ENCODE measurements around the gene GPR137C.

DNA sequence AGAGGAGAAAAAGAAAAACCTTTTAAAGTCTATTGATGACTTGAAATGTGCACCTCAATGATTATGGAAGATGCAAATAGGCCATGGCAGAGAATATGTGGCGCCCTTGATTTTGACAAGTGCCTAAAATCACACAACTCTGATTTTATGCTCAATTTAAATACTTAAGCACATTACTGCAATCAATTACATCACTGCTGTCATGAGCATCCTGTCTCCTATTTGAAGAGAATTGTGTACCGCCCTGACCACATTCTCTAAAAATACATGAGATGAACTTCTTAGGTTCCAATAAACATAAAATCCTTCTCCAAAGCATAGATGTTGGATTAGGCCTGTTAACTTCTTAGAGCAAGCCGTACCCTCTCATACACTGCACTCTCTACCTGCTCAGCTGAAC is 2.0 kb upstream of the GPR137C start:
- TF ChIP-seq CTCF (IDR thresholded peaks at IDR 0.05; ENCODE audit: poor library complexity, severe bottlenecking): no peak
- no peak for TF ChIP-seq POLR2AphosphoS5 (IDR thresholded peaks at IDR 0.05)
- no peak for TF ChIP-seq TAF1 (IDR thresholded peaks at IDR 0.05; ENCODE audit: low read depth)
- TF ChIP-seq EZH2 (IDR thresholded peaks at IDR 0.05; ENCODE audit: borderline replicate concordance, insufficient read depth, low read length, poor library complexity, severe bottlenecking): no peak
- no peak for TF ChIP-seq EP300 (conservative IDR thresholded peaks at IDR 0.05; ENCODE audit: poor library complexity, severe bottlenecking)
- TF ChIP-seq RAD21 (conservative IDR thresholded peaks at IDR 0.05): no peak
- TF ChIP-seq REST (IDR thresholded peaks at IDR 0.05; ENCODE audit: borderline replicate concordance): peak; percentile 35
- TF ChIP-seq MXI1 (conservative IDR thresholded peaks at IDR 0.05; ENCODE audit: poor library complexity, severe bottlenecking): no peak

All from neural cell (in vitro differentiated cells).